ENCODE data around the gene AP3B2.
"Not testable (repeated sequence)": the region's sequence is repeated elsewhere in the genome, so short reads cannot be mapped to it uniquely, and the experiment has no call there.

Gene AP3B2

DNA sequence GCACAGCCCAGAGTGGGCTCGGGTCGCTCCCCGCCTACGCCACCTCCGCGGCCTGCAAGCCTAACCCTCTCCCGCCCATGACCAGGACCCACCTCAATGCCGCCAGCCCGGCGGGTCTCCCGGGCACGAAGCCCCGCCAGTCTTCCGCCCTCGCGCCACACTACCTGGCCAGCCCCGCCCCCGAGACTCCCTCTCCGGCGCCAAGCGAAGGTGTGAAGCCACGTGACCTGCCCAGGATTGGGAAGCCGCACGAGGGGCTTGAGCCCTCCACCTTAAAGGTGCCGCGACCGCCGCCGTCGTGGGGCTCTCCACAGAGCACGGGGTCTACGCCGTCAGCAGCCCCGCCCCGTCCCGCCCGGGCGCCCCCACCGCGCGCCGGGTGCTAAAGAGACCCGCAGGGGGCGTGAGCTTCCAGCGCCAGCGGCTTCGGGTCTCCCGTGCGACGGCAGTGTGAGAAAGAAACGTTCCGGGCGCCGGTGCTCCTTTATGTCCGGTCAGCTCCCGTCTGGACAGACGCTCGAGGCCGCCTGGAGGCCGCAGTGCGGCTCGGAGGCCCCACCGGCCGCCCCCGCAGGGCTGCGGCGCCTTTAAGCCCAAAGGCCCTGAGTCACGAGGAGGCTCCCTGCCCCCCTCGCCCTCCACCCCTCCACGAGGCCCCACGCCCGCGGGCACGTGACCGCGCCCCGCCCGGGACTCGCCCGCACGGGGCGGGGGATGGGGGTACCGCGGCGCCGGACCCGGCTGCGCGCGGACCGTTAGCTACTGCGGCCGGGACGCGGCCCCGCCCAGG is 62.4 kb downstream of the AP3B2 start, which contains the start of gene CPEB1:
Gene CPEB1, minus strand, starts transcription at position 319 of the 790 bp plus-strand sequence. CDS start 18,904 bp downstream, outside the sequence.
- DNase-seq = peak; percentile 1

- DNase-seq = no peak
Measured at GRCh38 chr15:82646250-82647044, 63.2 kb downstream of the AP3B2 start.

- not testable (repeated sequence) for DNase-seq
Measured at GRCh38 chr15:82644967-82645852, 64.5 kb downstream of the AP3B2 start.

GRCh38 chr15:82643992-82644391 is 65.7 kb downstream of the AP3B2 start:
- DNase-seq = no peak

DNA sequence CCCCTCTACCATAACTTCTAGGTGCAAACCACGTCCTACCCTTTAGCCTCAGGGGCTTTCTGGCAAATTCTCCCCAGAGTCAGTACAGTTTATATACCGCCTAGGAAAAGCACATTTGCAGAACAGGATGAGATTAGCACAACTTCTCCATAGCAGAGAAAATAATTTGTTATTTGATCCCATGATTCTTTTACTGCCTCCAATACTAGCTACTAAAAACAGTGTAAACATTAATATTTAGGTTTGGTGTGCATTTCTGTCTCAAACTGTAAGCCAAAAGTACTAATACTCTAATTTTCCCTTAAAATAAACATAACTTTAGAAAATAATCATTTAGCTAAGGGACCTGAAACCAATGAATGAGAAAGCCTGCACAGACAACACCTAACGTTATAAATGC is 67.0 kb downstream of the AP3B2 start:
- no peak for DNase-seq

DNA sequence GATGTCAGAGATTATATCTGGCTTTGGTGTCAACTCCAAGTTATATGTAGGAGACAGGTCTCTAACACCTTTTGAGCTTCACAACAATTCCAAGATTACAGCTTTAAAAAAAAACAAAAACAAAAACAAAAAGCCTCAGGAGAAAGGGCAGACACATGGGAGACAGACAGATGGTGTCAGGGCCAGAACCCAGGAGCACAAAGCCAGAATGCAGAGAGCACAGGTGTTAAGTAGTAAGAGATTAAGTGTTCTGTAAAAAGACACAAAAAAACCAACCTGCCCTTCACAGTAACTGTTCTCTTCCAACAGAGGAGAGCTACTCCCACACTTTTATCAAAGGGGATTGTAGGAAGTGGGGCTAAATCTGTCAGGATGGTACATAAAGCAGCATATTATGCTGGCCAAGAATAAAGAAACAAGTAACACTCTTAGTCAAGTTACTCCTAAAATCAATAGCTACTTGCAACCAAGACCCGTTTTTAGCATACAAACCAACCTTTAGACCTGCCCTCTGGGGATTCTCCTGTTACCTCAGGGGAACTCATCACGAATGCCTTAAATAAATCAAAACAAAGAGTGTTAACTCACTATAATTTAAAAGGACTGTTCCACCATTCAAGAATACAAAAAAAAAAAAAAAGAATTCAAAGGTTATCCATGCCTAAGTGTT is 68.4 kb downstream of the AP3B2 start:
- no peak for DNase-seq

DNA sequence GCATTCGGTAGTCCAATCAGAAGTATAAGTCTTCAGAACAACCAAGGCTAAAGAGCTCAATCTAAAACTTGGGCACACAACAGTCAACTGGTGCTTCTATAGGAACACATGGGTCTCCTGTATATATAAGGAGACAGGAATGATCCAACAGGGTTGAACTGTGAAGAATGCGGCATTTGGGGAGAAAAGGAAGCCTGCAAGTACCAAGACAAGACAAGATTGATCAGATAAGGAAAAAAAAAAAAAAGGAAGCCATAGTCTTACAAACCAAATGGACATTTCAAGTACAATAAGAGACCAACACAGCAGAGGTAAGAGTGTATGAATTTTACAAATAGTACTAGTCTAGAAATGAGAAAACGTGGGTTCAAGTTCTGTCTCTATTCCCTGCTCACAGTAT is 69.0 kb downstream of the AP3B2 start:
- no peak for DNase-seq

DNA sequence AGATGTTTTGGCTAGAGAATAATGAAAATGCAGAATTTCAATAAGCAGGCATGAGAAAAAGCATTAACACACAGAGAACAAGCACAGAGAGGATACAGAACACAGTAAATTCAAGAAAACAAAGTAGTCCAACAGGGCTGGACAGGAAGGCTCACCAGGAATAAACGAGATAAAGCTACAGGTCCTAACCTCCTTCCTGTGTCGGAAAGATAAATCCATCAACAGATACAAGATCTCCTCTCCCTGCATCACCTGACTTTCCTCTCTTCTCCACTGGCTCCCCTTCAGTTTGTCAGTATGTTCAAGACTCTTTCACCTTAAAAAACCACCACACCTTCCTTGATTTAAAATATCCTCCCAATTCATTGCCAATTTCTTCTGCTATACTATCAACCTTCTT is 73.9 kb downstream of the AP3B2 start:
- no peak for DNase-seq

GRCh38 chr15:82630033-82630432 is 79.6 kb downstream of the AP3B2 start:
- DNase-seq = no peak

DNA sequence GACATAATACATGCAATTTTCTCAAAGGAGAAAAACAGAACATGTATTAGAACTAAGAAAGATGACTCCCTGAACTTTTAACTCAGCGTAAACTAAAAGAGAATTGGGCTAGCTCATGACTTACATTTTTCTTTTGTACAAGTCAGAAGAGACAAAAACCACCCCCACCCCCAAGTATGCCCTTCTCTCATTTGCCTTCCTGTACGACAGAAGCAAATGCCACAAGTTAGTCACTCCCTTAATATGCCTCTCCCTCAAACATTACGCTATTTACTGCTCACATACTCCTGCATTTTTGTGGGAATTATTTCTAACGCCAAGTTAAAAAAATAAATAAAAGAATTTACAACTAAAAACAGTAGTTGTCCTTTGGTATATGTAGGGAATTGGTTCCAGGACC is 84.5 kb downstream of the AP3B2 start:
- no peak for DNase-seq

DNA sequence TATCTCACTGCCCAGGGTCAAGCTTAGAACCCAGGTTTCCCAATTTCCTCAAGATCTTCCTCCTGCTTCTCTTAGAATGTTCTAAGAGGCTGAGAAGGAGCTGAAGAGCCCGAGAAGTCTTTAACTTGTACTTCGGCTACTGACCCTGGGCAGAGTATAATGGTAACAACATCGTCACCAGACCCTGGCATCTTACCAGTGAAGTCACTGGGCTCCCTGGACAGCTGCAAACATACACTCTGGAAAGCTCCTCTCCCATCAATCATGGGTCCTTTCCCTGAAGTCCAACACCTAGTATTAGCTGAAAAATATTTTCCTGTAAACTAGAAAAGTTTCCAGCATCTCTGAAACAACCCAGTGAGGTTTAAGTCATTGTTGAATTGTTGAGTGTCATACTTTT is 85.2 kb downstream of the AP3B2 start:
- no peak for DNase-seq

- no peak for DNase-seq
Measured at GRCh38 chr15:82624008-82624407, 85.7 kb downstream of the AP3B2 start.

GRCh38 chr15:82621970-82622369 is 87.7 kb downstream of the AP3B2 start:
- no peak for DNase-seq

GRCh38 chr15:82613747-82614146 is 95.9 kb downstream of the AP3B2 start:
- DNase-seq = no peak

DNA sequence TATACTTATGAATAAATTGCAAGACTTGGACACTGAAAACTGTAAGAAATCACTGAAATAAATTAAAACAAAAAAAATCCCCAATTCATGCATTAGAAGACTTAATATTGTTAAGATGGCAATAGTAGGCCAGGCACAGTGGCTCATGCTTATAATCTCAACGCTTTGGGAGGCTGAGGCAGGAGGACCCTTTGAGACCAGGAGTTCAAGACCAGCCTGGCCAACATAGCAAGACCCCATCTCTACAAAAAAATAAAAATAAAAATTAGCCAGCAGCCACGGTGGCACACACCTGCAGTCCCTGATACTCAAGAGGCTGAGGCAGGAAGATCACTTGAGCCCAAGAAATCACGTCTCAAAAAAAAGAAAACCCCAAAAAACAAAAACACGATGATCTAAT is 98.3 kb downstream of the AP3B2 start:
- DNase-seq = no peak

All from T1000 (cell line).